HG02970 (cell line): ENCODE measurements around the gene NHEJ1.

Source experiments
- ATAC-seq: cut with Tn5 transposase; IDR thresholded peaks from one replicate; pipeline ENCODE4 v1.9.1; 2021; ENCODE audit warnings: mild to moderate bottlenecking, moderate library complexity, moderate number of reproducible peaks; ENCODE audit not compliant: unreplicated experiment, low FRiP score

The NHEJ1 gene

GRCh38 chr2:219183151-219183772 lies 22.6 kb upstream of the NHEJ1 start:
- no peak for ATAC-seq

GRCh38 chr2:219182331-219183150 lies 21.9 kb upstream of the NHEJ1 start:
- ATAC-seq: no peak

- ATAC-seq: no peak
These were observed 20.9 kb upstream of the NHEJ1 start for GRCh38 chr2:219181531-219181930.

DNA sequence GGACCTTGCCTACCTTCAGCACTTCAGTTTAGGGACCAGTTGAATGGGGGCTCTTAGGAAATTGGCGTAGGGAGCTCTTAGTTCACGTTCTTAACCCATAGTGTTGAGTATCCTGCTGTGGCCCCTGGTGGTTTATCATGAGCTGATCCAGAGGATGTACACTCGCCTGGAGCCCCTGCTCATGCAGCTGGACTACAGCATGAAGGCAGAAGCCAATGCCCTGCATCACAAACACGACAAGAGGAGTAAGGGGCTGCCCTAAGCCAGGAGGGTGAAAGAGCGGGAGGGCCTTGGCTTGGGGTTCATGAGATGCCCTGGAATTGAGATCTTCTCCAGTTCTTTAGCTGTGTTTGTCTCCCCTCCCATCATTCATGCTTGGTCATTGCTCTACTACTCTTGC lies 20.3 kb upstream of the NHEJ1 start:
- ATAC-seq: no peak

DNA sequence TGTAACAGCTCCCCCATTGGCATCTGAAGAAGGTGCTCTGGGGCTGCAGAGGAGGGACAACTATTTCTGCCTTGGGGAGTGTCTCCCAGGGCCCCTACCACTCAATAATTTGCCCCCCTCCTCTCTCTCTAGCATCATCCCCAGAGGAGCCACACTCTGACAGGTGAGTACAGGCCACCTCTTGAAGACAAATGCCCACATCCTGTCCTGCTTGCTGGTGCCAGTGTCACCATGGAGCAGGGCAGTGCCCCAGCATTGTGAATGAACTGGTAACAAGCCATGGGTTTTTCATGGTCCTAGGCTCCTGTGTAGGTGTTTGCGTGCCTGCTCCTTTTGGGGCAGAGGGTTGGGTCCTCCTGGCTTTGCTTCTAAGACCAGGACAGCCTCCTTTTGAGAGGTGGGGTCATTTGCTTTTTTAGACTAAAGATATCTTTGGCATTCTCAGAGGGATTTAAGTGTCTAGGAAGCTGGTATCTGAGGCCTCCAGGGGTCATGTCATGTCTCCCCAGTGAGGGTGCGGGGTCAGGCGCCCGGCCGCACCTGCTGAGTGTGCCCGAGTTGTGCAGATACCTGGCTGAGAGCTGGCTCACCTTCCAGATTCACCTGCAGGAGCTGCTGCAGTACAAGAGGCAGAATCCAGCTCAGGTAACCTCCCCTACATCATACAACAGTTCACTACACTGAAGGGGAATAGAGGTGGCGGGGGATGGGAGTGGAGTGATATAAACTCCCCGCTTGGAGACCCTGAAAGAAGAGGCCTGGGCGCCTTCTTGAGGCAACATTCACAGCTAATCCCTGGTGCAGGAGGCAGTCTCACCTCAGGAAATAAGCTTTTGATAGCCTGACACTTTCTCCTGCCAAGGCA lies 19.2 kb upstream of the NHEJ1 start:
- no peak for ATAC-seq

- peak; percentile 5 for ATAC-seq
These were observed 18.0 kb upstream of the NHEJ1 start for GRCh38 chr2:219178377-219179175.

DNA sequence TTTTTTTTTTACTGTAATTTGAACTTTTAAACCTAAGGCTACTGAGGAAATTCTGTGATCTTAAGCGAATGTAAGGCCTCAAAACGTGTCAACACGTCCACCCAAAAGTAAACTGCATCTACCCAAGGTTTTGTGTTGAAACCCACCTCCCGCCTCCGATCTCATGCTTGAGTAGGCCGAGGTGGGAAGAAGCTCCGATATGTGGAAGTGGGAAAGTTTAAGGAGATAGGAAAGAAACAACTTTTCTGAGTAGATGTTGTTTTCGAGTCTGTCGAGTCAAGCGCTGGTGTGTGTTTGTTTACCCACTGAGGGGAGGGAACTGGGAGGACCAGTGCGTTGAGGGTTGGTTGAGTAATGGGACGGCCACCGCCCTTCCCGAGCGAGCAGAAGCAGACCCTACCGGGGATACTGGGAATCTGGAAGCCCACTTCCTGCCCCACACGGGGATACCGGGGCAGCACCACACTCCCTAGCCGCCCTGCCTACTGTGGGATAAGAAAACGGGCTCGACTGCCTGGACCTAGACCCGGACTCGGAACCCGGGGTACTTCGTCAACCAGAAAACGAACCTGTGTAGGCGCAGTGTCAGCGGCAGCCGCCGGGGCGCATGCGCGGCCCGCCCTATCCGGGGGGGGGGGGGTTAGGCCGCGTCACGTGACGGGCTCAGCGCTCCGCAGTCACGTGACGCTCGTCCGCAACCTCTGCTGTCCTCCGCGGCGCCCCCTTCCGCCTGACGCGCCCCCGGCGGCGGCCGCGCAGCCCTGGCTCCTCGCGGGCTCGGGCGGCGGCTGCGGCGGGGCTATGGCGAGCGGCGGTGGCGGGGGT lies 17.1 kb upstream of the NHEJ1 start, which contains the start of gene RETREG2:
Gene RETREG2 (plus strand): TSS at position 724 of the 825 bp plus-strand sequence. CDS start 78 bp downstream, at position 802.
- ATAC-seq: peak; percentile 47

DNA sequence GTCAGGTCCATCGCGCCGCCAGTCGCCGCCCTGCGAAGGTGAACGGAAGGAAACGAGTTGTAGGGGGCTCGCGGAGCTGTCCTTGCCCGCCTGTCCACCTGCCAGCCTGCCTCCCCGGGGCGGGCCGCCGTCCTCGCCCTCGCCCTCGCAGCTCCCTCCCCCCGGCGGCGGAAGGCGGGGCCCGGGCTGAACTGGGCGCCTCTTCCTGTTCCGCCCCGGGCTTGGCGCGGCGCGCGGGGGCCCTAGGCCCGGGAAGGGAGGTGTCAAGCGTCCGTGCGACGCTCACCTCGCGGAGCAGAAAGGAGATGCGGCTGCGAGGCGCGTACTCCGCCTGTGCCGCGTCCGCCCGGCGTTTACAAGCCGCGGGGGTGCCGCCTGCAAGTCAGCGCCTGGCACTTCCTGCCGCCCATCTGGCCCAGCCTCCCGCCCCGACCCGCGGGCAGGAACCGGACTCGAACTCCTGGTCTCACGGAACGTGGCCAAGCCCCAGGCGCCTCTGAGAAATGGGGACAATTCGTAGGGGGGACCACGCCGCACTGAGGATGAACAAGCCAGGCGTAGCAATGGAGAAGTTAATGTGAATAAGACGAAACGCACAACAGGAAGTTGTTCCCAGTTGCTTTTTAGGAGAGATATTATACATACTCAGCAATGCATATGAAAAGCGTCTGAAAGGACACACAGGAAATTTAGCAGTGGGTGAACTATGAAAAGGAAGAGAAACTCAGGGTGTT lies 16.4 kb upstream of the NHEJ1 start, which contains the start of gene CNPPD1:
Gene CNPPD1 (minus strand): TSS at position 108 of the 734 bp plus-strand sequence. CDS start 97 bp downstream, at position 11.
- ATAC-seq: peak; percentile 47

DNA sequence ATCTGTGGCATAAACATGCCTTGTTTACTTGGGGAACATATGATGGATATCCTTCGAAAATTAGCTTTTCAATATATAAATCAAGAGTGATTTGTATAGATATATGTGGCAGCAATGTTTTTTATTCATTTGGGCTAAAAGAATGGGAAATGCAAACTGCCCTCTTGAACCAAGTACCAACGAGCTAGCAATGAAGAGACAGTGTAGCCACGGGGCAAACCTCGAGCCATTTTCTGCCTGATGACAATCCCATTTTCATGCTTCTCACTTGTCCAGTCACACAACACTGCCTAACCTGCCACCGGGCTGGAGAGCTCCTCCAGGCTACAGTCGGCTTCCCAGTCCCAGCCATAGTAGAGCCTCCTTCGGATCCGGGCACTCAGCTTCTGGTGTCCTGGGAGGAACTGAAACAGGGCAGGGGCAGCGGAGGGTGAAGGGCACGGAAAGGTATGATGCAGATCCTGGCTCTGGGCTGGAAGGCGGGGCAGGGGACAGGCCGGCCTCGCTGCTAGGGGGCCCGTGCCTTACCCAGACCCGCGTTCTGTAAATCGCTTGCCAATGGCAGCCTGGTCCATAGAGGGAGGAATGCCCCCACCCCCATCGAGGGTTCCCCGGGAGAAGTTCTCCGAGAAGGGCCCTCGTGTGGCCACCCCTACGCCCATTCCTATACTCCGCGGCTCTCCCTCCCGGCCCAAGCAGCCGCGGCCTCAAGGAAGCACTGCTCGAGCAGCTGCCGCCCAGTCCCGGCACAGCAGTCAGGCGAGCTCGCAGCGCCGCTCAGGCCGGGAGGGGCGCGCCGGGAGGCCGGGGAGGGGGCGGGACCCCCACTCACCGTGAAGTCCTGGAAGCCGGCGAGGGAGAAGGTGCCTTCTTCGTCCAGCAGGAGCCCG lies 15.6 kb upstream of the NHEJ1 start:
- ATAC-seq: peak; percentile 17

DNA sequence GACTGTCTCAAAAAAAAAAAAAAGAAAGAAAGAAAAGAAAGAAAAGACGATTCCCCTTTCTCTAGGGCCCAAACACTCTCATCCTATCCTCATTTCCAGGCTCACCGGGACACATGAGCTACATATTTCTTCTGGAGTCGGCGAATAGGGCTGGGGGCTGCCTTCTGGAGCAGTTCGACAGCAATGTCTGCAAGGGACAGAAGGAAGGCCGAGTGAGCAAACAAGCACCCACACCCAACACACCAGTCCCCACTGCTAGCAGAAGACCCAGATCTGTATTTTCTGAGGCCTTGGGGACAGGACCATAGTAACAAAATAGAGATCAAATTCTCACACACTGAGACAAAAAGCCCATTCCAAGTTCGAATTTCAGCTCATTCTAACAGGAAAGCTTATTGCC lies 14.9 kb upstream of the NHEJ1 start:
- no peak for ATAC-seq

- ATAC-seq: no peak
These were observed 14.2 kb upstream of the NHEJ1 start for GRCh38 chr2:219174801-219175200.

DNA sequence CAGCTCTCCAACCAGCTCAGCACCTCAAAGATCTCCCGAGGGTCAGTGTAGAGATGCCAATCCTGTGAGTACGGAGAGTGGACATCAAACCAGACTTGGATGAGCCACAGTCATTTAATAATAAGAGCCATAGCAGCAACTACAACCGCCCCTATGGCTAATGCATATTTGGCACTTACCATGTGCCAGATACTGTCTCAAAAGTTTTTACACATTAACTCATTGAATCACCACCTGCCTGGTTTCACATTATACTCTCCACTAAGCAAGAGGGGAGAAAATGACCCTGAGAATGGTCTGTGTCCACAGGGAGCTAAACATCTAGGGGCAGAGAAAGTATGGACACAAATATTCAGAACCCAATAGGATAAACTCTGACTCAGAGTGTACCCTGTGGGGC lies 13.5 kb upstream of the NHEJ1 start:
- no peak for ATAC-seq

DNA sequence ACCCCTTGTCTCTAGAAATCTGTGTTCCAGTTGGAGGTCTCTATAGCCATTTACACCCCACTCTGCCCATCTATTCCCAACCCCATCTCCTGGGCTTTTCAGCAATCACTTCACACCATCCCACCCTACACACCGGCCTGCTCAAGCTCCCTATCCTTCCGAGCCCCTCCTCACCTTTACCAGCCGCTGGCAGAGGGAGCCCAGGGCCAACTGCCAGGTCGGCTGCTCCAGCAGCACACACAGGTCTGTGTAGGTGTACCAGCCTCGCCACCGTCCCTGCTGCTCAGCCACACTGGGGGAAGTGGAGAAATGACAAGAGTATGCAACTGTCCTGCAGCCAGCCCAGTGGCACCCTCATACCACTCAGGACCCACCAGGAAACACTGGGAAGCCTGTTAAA lies 12.6 kb upstream of the NHEJ1 start:
- ATAC-seq: no peak

DNA sequence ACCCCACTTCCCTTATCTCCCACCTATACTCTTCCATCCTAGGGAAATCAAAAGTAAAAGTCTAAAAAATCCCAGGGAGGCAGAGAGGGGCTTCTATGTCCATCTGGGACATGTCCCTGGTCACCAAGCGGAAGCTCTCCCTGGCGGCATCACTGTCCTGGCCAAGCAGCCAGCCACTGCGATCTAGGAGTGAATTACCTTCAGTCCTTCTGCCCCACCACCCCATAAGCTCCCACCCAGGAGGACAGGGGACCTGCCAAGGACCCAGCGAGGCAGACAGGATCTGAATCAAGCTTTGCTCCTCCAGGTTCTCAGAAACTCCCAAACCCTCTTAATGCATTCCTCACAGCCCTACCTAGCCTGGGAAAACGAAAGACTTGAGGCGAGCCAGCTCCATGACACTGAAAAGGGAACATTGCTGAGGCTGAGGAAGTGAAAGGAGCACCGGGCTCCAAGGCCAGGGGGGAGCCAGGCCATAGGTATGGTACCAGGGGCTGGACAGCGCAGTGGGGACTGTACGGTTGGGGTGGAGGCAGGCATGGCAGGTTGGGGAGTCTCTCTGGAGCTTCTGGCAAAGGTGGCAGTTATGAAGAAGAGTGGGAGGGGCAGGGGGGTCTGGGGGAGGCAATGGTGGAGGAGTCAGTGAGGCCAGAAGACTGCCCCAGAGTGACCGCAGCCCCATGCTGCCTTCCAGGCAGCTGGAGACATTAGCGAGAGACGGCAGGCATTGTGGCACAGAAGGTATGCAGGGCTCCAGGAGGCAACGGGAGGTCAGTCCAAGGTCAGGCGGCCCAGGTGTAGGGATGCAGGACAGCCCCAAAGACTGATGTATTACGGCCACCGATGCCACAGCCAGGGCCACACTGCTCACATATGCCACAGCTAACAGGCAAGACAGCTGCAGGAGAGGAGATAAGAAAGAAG lies 11.9 kb upstream of the NHEJ1 start:
- ATAC-seq: no peak

GRCh38 chr2:219171231-219171651 lies 10.6 kb upstream of the NHEJ1 start:
- ATAC-seq: no peak

DNA sequence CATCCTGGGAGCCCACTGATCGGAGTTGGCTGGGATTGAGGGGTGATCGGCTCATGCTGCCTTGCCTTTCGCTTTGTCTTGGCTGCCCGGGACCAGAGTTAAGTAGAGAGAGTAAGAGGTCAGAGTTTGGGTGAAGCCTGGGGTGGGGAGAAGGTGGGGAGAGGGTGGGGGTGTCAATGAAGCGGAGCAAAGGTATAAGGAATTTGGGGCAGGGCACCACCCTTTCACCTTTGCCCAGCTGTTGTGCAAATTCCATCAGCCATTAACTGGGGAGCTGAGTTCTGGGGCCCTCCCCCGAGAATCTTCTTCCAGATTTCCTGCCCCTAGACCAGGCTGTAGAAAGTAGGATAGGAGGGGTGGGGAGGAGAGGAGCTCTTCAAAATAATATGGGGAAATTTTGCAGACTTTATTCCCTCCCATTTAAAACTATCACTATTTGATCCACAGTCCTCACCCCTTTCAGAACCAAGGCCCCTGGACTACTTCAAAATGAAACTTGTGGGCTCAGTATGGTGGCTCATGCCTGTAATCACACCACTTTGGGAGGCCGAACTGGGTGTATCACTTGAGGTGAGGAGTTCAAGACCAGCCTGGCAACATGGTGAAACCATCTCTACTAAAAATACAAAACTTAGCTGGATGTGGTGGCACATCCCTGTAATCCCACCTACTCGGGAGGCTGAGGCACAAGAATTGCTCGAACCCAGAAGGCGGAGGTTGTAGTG lies 9.5 kb upstream of the NHEJ1 start, which contains the start of gene SLC23A3:
Gene SLC23A3 (minus strand): TSS at position 100 of the 725 bp plus-strand sequence. CDS start 45 bp downstream, at position 55.
- no peak for ATAC-seq
